Endothelial cell of hepatic sinusoid (primary cell): ENCODE measurements around the gene GIMD1.
"Not testable (repeated sequence)": the region's sequence is repeated elsewhere in the genome, so short reads cannot be mapped to it uniquely, and the experiment has no call there.

ENCODE experiments used
- in situ Hi-C: cut with HindIII; loops from 2 replicates; pipeline ENCODE4 v1.10.0; 2017; ENCODE audit warnings: low sequenced_read_pairs

Gene GIMD1

DNA sequence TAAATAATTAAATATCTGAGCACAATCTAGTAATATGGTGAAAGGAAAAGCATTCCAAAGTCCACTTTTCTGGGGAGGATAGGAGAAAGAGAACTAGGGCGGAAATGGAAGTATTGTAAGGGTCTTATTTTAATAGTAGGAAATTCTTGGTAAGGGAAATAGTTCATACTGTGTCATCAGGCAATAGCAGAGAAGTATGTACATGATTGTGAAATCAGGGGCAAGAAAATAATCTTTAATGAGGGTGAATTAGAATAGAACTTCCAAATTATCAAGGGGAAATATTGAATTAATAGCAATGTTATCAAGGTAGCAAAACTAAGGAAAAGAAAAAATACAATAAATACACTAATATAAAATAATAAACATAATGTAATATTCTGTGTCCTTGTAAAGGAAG, 14.8 kb downstream of the GIMD1 start:
- in situ Hi-C loops, result no loop called here

DNA sequence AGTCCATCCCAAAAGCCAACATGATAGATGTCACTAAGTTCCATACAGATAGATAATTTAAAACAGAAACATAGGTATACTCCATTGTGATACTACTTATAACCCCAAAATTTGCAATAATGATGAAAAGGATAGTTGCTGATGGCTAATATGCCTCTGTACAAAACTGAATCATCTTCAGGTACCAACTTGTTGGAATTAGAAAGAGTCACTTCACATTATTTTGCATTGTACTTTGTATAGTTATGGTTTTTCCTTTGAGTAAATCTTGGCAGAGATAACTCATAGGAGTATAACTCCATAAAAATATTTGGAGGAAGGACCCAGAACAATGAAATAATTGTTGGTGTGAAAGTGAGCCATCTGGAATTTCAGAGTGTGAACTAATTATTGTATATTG, 17.6 kb downstream of the GIMD1 start:
- in situ Hi-C loops, result no loop called here

GRCh38 chr4:106347167-106347566, 21.4 kb downstream of the GIMD1 start:
- in situ Hi-C loops, result no loop called here

GRCh38 chr4:106344647-106344970, 24.0 kb downstream of the GIMD1 start:
- in situ Hi-C loops, result no loop called here

- in situ Hi-C loops, result no loop called here
Measured at GRCh38 chr4:106343865-106344646, 24.5 kb downstream of the GIMD1 start.

- in situ Hi-C loops, result no loop called here
Measured at GRCh38 chr4:106340774-106341173, 27.8 kb downstream of the GIMD1 start.

DNA sequence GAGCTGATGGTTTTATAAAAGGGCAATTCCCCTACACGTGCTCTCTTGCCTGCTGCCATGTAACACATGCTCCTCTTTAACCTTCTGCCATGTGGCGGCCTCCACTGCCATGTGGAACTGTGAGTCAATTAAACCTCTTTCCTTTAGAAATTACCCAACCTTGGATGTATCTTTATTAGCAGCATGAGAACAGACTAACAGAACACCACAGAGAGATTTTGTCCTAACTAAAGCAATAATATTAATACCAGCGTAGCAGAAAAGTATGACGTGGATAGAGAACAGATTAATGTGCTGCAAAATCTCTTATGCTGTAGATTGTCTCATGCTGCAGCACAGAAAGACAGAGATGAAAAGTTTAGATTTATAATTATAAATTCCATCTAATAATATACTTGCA, 29.1 kb downstream of the GIMD1 start:
- in situ Hi-C loops, result no loop called here

DNA sequence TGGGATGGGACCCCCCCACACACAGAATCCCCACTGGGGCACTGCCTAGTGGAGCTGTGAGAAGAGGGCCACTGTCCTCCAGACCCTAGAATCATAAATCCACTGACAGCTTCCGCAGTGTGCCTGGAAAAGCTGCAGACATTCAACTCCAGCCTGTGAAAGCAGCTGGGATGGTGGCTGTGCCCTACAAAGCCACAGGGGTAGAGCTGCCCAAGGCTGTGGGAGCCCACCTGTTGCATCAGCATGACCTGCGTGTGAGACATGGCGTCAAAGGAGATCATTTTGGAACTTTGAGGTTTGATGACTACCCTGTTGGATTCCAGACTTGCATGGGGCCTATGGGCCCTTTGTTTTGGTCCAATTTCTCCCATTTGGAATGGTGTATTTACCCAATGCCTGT, 29.9 kb downstream of the GIMD1 start:
- in situ Hi-C loops, result no loop called here

- in situ Hi-C loops, result no loop called here
Measured at GRCh38 chr4:106337916-106338315, 30.7 kb downstream of the GIMD1 start.

DNA sequence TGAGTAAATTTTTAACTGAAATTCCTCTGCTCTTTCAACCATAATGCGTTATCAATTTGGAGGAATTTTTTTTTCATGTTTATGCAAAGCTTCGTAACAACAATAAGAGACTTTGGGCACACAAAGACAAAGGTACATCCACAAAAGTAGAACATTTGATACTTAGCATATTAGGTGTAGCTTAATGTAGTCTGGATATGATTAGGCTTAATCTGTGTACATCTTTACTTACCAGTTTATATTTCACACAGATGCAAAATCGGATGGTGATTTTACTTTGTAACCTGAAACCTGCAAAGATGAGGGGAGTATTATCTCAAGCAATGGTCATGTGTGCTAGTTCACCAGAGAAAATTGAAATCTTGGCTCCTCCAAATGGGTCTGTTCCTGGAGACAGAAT, 32.0 kb downstream of the GIMD1 start:
- in situ Hi-C loops, result no loop called here

- in situ Hi-C loops, result no loop called here
Measured at GRCh38 chr4:106334741-106335470, 33.7 kb downstream of the GIMD1 start.

DNA sequence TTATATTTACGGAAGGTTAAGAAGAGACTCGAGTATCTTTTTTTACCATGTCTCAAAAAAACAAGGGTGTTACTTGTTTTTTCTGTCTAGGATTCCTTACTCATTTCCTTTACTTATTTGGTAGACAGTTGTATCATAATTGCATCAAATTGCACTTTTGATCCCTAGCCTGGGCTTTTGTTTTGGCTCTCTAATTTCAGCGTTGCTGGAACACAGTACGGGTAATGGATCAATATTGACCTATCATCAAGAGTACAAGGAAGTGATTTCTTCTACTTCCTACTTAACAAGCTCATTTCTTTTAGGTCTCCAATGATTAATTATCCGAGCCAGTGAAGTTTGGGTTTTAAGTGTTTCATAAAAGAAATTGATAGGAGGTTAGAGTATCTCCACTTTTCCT, 35.4 kb downstream of the GIMD1 start:
- in situ Hi-C loops, result no loop called here

- in situ Hi-C loops, result no loop called here
Measured at GRCh38 chr4:106329041-106329618, 39.4 kb downstream of the GIMD1 start.

DNA sequence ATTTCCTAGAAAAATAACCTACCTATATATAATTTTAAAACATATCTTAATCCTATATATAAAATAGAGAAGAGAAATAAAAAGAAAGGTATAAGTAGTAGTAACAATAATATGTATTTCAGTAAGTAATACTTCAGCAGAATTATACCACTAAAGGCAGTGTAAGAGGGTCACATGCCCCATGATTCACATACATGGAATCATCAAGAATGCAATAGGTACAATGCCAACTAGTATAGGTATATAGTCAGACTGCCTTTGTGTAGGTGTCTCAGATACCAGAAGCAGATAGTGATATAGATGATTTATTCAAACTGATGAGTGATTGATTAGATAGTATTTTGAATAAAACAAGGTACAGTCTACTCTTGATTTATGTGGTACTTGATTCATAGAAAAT, 42.8 kb downstream of the GIMD1 start:
- in situ Hi-C loops, result no loop called here

GRCh38 chr4:106323119-106323518, 45.5 kb downstream of the GIMD1 start:
- in situ Hi-C loops, result no loop called here

- in situ Hi-C loops, result not testable (repeated sequence)
Measured at GRCh38 chr4:106321814-106322213, 46.8 kb downstream of the GIMD1 start.

GRCh38 chr4:106321168-106321567, 47.4 kb downstream of the GIMD1 start:
- in situ Hi-C loops, result not testable (repeated sequence)

GRCh38 chr4:106320235-106320634, 48.3 kb downstream of the GIMD1 start:
- in situ Hi-C loops, result no loop called here

- in situ Hi-C loops, result no loop called here
Measured at GRCh38 chr4:106318511-106318910, 50.1 kb downstream of the GIMD1 start.

DNA sequence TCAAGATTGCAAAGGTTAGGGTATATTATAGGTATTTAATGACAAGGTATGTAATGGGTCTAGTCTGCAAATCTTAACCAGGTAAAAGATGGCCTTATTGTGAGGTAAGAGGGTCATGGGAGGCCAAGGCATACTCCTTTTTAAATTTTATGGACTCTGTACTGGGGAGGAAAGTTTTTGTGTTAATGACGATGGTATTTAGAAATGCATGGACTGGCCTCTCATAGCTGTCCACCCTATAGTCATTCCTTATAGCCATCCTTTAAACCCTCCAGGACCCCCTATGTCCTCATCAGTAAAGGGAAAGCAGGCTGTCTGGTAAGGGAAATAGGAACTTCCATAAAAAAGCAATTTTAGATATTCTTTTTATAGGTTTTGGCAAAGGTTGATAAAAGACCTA, 50.8 kb downstream of the GIMD1 start:
- in situ Hi-C loops, result no loop called here

- in situ Hi-C loops, result no loop called here
Measured at GRCh38 chr4:106316773-106317409, 51.7 kb downstream of the GIMD1 start.
